NOMO-1 treated with dmso at 0.1 percent for 144 hours (cell line): ENCODE measurements around the gene TPPP2.
"Not testable (repeated sequence)": the region's sequence is repeated elsewhere in the genome, so short reads cannot be mapped to it uniquely, and the experiment has no call there.

ENCODE experiments used
- DNase-seq: peaks from one replicate; lab custom pipeline; 2025; ENCODE audit not compliant: unreplicated experiment; lab: John Stamatoyannopoulos, UW

TPPP2 gene

DNA sequence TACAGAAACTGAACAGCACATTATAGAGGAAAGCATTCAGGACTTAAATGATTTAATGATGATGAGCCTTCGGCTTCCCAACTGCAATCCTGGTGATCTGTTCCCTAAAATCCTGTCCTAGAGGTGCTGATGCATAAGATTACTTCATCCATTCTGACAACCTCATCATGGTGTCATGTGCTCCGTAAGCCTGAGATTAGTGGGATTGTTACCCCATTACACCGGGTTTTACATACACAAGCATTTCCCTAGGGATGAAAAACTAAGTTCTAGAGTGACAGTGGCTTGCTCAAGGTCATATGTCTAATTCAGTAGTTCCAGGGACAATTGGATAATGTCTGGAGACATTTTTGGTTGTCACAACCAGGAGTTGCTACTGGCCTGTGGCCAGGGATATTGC is 7.1 kb downstream of the TPPP2 start:
- no peak for DNase-seq

GRCh38 chr14:21038441-21039422 is 8.7 kb downstream of the TPPP2 start:
- no peak for DNase-seq

DNA sequence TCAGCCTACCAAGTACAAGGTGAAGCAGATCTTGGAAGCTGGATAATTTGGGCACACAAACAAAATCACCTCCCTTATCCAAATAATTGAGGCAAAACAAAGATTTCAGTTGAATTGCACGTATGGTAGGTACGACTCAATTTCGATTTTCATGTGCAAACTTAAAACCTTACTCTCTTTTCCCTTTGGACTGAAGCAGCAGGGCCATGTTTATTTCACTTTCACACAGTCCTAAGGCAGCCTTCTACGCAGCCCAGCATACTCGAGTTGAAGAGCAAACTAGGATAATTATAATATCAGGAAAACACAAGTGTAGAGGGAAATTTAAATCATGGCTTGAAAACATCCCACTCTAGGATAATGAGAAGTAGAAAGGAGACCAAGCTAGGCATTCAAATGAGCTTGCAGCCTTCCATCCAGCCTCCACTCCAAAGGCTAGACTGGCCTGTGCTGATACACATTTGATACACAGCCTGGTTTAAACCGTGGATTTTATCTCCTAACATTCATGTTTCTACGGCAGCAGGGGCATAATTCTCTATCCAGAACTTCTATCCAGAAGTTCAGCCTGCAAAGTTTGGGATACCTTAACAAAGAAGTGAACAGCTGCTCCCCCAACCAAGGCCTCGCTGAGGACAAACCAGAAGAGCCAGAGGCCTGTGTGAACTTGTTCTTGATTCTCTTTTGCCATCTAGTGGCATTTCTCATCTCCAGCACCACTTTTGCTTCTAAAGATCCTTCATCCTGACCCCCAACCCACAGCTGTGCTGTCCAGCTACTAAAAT is 9.8 kb downstream of the TPPP2 start:
- DNase-seq = peak; percentile 45

DNA sequence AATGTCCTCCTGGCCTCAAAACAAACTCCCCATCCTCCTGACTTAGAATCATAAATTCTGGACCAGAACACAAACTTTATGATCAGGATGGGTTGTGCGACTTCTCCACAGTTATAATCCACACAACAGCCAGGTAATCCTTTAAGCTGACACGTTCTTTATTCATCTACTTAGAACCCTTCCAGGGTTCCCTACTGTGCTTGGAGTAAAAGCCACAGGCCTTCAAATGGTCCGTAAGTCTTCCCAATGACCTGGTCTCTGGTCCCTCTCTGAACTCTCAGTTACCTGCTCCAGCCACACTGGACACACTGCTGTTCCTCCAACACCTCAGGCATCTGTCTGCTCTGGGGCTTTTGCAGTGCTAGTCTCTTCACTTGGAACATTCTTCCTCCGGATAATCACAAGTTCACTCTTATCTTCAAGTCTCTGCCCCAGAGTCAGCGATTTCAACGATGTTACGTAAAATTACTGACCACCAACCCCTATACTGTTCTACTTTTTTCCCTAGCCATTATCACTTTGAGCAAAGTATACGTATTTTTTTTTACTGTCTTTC is 10.4 kb downstream of the TPPP2 start:
- DNase-seq = no peak

- not testable (repeated sequence) for DNase-seq
Measured at GRCh38 chr14:21040941-21041340, 10.9 kb downstream of the TPPP2 start.

DNA sequence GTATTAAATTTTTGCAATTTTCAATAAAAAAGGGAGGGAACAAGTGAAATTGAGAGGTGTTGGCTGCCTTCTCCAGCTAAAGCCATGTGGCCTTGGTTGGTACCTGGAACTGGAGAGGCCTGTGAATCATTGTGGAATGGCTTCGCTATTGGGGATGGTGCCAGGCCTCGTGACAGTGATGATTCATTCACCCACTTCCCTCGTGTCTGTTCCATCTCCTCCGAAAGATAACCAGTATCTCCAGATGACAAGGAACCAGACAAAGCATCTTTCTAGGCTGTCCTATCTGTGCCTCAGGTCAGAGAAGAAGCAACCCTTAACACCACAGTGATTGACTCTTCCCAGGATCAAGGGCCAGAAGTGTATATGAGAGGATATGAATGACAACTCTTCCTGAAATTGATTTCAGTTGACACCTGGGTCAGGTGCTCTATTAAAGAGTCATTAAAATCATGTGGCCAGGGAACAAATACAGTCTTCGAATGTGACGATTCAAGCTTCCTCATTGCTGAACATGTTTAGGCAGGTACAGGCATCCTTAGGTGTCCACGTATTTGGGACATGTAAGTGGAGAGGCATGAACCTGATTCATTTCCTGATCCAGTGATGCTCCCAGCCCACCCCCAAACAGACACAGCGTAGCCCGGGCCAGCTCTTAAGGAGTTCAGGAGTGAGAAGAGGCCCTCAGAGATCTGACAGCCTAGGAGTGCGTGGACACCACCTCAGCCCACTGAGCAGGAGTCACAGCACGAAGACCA is 11.8 kb downstream of the TPPP2 start, which contains the start of gene RNASE7:
TSS of gene RNASE7 (plus strand) at position 687 of the 758 bp plus-strand sequence. CDS start 631 bp downstream, outside the sequence.
- DNase-seq = no peak

DNA sequence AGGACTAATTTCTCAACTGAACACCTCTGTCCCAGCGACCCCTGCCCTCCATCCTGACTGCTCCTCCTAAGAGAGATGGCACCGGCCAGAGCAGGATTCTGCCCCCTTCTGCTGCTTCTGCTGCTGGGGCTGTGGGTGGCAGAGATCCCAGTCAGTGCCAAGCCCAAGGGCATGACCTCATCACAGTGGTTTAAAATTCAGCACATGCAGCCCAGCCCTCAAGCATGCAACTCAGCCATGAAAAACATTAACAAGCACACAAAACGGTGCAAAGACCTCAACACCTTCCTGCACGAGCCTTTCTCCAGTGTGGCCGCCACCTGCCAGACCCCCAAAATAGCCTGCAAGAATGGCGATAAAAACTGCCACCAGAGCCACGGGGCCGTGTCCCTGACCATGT is 12.9 kb downstream of the TPPP2 start:
- DNase-seq = no peak

- DNase-seq = no peak
Measured at GRCh38 chr14:21043387-21043973, 13.5 kb downstream of the TPPP2 start.

DNA sequence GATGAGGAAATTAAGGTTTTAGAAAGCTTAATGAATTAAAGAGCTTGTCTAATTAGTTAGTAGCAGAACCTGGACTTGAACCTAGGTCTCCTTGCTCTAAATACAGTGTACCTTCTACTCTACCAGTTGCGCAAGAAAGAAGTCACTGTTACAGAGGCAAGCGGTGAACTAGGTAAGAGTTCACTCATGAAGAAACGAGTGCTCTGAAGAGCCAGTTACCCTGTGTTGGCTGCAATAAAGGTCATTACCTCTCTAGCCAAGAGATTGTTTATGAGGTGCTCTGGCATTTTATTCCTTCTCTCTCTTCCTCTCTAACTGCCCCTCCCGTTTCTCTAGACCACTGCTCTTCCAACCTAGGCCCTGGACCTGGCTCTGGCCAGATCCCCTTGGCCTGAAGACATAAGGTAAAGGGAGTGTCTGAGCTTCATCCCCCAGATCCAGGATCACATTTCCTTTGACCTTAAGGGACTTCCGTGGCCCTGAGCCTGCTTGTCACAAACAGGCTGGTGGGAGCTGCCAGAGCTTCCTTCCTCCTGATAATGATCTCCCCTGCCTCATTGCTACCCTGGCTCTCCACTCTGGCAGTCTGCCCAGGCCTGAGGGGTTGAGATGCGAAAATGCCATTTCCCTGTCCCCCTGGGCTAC is 14.1 kb downstream of the TPPP2 start:
- DNase-seq = no peak

DNA sequence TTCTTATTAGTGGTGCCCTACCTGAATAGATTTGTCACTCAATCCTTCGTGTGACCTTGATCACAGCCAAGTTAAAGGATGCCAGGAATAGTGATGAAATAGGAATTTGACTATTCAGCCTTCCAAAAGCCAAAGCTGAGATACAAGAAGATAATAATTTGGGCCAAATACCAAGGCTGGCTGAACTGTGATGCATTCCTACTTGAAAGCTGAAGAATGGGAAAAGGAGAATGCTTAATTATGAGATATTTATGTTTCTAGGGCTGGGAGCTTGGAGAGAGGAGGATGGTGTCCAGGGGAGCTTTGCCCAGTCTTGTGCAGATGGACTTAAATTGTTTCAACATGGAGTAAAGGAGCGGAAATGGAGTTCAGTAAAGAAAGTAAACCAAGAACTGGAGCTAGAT is 17.4 kb downstream of the TPPP2 start:
- DNase-seq = no peak

DNA sequence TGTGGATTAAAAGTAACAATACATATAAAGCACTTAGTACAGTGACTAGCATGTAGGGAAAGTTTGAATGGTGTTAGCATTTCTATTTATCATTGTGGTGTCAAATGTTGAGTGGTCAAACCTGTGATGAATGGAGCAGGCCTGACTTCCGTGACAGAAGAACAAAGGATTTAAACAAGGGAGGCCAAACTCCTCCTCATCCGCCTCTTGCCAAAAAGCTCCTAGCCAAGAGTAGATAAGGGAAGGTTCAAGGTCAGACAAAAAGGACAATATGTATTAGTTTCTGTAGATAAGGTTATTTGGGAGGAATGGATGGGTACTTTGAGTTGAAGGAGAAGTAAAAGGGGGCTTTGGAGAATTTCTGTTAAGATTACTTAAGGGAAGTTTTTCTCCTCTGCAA is 18.6 kb downstream of the TPPP2 start:
- DNase-seq = no peak

DNA sequence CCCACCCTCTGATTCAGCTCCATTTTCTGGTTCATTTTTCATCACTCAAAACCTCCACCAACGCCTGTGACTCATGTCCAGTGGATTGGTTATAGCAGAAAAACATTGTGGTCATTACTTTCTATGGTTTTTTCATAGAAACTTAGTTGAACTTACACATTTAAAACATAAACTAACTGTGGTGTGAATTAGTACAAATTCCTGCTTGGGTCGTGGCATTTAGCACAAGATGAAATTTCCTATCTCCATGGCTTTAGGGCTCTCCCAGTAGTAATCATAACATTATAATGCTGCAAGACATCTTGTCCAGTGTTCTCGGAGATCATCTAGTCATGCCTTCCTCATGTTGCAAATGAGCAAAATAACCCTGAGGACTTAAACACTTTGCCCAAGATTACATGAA is 19.3 kb downstream of the TPPP2 start:
- DNase-seq = no peak

DNA sequence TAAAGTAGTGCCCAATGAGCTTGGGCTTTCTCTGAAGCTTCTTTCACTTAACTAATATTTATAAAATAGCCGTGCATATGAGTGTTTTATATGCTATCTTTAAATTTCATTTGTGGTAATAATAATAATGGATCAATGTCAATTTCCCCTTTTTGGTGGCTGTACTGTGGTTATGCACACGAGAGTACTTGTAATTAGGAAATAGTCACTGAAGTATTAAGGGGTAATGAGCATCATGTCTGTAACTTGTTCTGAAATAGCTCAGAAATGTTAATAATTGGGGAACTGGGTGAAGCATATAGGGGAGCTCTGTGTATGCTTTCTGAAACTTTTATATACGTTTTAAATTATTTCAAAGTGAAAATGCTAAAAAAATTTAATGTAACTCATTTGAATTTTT is 20.6 kb downstream of the TPPP2 start:
- DNase-seq = no peak

DNA sequence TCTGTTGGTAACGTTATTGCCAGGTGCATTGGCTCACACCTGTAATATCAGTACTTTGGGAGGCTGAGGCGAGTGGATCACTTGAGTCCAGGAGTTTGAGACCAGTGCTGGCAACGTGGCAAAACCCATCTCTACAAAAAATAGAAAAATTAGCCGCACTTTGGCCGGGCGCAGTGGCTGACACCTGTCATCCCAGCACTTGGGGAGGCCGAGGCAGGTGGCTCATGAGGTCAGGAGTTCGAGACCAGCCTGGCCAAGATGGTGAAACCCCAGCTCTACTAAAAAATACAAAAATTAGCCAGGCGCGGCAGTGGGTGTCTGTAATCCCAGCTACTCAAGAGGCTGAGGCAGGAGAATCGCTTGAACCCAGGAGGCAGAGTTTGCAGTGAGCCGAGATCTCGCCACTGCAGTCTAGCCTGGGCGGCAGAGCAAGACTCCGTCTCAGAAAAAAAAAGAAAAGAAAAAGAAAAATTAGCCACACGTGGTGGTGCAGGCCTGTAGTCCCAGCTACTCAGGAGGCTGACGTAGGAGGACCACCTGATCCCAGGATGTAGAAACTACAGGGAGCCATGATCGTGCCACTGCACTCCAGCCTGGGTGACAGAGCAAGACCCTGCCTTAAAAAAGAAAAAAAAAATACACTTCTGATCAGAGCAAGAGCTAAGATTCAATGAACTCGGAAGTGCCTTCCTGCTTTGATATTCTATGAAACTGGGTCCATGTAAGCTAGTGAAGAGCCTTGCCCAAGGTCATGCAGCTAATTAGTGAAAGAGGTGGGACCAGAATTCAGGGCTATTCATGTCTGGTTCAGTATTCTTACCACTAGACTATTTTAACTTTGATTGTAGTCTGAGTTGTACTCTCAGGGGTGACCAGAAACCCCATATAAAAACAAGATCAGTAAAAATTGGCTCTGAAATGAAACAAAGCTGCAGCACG is 23.4 kb downstream of the TPPP2 start:
- no peak for DNase-seq

GRCh38 chr14:21054123-21054767 is 24.2 kb downstream of the TPPP2 start:
- DNase-seq = no peak

GRCh38 chr14:21054768-21055145 is 24.7 kb downstream of the TPPP2 start:
- DNase-seq = no peak

DNA sequence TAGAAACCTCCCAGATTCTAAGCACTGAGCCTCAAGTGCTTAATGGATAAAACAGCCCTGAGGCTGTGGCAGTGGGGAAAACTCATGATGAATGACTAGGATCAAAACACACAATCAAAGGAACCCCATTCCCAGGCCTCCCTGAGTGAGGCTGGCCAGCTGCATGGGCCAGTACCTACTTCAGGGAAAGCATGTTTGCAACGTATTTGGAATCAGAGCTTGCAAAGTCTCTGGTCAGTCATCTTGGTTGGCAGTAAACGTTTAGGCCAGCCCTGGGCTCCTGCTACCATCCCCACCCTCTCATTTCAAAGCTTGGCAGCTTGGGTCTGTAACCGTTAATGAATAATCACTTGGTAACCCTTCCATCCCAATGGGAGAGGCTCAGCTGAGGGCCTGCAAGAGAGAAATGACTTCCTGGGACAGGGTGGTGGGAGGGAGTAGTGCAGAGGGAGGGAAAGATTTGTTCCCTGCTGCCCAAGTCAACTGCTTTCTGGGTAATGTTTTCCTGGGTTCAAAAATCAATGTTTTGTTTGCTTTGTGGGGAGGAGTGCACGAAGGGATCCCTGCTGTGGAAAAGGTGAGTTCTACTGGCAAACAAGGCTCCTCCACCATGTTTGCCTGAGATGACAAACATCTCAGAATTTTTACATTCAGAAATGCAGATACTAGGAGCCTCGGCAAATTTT is 25.6 kb downstream of the TPPP2 start:
- no peak for DNase-seq
